T1000 (cell line): ENCODE results near the gene ELFN1.

Source experiments
- DNase-seq: peaks from one replicate; lab custom pipeline; 2025; ENCODE audit warnings: mixed read lengths; lab: John Stamatoyannopoulos, UW

The ELFN1 gene

GRCh38 chr7:1642291-1642731, 27.8 kb upstream of the ELFN1 start:
- DNase-seq, result no peak

- no peak for DNase-seq
Observed at GRCh38 chr7:1643270-1644092, 26.6 kb upstream of the ELFN1 start.

- DNase-seq, result no peak
Observed at GRCh38 chr7:1644341-1645070, 25.6 kb upstream of the ELFN1 start.

GRCh38 chr7:1645071-1645409, 25.0 kb upstream of the ELFN1 start:
- no peak for DNase-seq

DNA sequence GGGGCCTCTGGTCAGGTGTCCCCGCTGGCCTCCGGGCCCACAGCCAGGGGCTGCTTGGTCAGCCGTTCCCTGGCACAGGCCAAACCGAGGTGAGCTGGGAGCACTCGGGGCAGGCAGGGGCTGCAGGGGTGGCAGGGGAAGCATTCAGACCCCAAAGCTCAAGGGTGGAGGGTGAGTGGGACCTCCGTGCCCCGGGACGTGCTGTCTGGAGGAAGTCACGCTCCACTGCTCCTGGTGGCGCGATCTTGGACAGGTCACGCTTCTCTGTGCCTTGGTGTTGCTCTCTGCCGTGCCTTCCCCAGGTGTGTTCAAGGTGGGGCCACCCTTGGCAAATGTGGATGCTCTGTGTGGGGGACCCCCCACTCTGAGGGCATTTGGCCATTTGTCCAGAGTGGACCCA, 24.6 kb upstream of the ELFN1 start:
- no peak for DNase-seq

DNA sequence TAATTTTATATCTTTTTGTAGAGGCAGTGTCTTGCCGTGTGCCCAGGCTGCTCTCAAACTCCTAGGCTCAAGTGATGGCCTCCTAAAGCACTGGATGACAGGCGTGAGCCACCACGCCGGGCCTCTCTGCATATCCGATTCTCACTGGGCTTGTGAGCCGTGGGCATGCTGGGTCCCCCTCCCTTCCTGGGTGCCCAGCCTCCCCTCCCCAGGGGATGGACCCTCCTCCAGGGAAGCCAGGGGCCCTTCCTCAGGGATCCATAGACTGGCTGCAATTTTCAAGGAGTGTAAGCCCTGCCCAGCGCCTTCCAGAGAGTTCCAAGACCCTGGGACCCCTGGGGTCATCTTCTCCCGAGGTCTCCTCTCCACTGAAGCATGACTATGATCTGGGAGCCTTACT, 23.7 kb upstream of the ELFN1 start:
- DNase-seq, result no peak

DNA sequence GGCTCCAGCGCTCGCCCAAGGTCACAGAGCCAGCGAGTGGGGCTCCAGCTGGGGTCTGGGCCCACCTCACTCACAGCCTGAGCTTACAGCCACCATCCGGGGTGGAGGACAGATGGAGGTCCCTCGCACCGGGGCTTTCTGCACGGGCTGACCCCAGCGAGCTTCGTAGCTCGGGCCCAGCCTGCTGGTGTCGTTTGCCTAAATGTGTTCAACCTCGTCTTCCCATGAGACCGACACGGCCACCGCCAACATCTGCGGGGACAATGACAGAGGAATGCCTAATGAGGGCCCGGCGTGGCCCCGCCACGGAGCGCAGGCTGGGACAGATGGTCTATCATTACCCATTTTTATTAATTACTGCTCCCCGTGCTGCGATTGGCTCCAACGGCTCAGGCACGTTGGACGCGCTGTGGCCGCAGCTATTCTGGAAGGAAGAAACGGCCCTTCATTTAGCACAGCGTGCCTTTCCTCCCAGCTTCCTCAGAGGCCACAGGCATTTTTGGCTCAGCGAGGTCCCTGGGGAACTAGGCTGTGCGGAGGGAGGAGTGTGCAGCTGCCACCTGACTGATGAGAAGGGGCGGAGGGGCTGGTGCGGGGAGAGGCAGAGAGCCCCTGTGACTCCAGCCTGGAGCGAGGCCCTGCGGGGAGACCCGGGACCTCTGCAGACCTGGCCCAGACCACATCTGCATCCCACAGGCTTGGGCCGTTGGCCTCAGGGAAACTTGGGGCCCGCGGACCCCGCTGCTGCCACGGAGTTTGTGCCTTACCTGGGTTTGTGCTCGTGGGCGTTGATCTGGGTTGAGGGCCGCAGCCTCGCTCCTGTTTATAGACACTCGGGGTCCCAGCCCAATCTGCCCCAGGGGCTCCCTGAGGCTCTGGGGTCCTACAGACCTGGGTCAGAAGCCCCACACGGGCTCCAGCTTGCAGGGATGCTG, 22.9 kb upstream of the ELFN1 start:
- no peak for DNase-seq

DNA sequence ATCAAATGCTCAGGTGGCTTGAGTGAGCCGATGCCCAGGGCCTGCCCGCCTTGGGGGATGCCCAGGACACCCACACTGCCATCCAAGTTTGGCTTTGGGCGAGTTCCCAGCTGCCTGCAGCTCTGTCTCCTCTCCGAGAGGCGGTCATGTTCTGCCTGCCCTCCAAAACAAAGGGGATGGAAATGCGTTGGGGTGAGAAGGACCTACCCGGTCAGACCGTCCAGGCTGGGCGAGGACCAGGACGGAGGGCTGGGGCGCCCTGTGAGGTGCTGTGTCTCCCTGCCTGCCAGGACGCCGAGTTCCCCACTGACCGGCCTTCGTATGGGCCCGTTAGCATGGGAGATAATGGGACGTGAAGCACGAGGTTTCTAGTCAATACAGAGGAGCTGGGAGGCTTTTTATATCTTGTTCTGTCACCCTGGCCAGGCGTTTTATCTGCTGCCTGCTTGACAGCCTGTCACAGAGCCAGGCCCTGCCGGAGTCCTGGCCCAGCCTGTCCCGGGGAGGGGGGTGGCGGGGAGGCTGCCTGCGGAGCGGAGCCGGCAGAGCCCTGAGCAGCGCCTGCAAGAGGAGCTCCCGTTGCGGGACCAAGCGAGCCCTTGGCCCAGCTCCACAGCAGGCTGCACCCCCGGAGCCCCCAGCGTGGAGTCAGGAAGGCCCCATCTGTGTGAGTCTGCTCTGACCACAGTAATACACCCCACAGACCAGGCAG, 22.0 kb upstream of the ELFN1 start:
- DNase-seq, result no peak

DNA sequence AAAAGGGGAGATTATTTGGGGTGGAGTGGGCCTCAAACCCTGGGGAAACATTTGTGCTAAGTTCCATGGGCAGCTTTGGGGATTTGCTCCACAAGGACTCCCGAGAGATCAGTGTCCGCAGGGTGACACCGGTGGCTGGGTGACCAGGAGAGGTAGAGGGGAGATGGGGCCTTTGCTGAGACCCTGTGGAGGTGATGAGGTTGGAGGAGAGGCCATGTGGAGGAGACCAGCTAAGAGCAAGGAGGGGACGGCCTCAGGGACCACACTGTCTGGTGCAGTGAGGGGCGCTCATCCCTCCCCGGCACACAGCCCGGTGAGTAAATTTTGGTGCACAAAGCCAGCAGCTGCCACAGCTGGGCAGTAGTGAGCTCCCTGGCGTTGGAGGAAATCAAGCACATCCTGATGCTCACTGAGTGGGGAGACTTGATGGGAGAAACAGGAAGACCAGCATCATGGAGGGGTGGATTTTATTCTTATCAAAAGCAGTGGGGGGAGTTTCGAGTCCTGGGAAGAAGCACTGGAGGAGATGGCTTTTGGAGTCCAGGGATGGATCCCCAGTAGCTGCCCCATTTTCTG, 20.2 kb upstream of the ELFN1 start:
- DNase-seq, result no peak

DNA sequence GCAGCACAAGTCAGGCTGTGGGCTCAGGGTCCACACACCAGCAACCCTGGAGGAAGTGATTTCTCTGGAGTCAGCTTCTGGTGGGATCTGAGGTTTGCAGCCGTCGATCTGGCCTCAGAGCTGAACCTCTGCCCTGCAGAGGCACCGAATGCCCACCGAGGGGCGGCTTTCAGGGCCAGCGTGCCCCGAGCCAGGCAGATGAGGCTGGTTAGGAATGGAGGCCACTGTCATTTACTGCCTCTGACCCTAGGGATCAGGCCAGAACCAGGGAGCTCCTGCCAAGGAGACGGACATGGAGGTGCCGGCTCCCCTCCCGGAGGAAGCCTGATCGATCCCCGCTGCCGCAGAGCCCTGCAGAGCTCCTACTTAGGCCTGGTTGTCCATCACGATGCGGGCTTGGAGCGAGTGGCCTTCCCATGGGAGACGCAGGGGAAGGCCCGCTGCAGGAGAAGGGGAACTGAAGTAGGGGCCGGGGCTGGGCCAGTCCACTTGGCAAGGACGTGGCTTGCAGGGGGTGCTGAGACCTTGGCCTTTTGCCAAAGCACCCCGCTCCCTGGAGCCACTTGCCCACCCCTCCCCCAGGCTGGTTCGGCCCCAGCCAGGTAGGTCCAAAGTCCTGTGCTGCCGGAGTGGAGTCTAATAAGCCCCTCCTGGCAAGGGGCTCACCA, 19.6 kb upstream of the ELFN1 start:
- DNase-seq, result no peak

- no peak for DNase-seq
Observed at GRCh38 chr7:1651031-1651446, 19.0 kb upstream of the ELFN1 start.

GRCh38 chr7:1651891-1652290, 18.2 kb upstream of the ELFN1 start:
- DNase-seq, result no peak

- DNase-seq, result no peak
Observed at GRCh38 chr7:1653500-1653899, 16.6 kb upstream of the ELFN1 start.

GRCh38 chr7:1654111-1654510, 16.0 kb upstream of the ELFN1 start:
- DNase-seq, result no peak

DNA sequence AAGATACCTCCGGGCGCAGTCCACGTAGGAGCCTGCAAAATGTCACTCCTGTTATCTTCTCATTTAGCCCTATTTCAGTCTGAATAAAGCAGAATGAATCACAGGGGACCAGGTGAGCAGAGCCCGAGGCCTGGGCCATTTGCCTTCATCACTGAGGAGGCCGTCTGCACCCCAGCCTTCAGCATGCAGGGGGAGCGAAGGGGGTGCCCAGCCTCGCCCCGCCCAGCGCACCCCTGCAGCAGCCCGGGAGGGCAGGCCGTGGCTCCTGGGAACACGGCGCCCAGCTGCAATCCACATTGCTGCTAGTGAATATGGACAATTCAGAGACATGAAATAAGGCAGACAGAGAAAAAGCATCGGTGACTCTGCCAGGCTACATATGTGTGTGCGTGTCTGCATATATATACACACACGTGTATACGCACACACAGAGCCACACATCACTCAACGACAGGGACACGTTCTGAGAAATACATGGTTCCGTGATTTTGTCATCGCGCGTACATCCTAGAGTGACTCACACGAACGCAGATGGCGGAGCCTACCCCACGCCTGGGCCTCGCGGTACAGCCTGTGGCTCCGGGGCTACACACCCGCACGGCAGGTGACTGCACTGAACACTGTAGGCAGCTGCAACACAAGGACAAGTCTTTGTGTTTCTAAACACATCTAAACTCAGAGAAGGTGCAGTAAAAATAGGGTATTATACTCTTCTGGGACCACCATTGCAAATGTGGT, 15.2 kb upstream of the ELFN1 start:
- DNase-seq, result no peak

- no peak for DNase-seq
Observed at GRCh38 chr7:1659696-1660095, 10.4 kb upstream of the ELFN1 start.

DNA sequence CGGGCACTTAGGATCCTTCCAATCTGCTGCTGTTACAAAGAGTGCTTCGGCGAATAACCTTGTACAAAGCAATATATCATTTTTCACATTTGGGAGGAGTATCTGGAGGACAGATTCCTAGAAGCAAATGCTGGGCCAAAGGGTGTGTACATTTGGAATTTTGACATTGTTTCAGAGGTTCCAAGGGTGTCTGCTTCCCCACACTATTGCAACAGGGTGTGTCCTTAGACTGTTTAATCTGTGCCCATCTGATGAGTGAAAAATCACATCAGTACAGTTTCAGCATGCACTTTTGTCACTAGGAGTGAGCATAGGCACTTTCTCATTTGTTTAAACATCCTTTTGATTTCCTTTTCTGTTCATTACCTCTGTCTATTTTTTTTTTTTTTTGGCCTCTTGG, 8.6 kb upstream of the ELFN1 start:
- no peak for DNase-seq

DNA sequence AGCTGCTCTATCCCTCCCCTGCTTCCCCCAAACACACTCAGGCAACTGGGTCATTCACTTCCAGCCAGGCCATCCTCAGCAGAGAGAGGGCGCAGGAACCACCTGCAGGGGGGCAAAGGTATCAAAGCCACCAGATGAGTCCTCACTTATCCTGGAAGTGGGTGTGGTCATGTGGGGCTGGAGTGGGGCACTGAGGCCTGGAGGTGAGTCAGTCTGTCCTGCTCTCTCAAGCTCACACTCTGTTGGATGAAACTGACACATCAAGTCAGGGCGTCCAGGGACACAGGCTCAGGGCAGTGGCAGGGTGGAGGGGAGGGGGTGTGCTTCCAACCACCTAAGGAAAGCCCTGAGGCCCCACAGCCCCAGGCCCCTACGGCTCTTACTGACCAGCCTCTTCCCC, 8.0 kb upstream of the ELFN1 start:
- DNase-seq, result no peak

GRCh38 chr7:1662767-1663166, 7.3 kb upstream of the ELFN1 start:
- DNase-seq, result no peak

GRCh38 chr7:1663223-1663622, 6.9 kb upstream of the ELFN1 start:
- DNase-seq, result no peak
